ENCODE data around the gene ECHDC3.

DNA sequence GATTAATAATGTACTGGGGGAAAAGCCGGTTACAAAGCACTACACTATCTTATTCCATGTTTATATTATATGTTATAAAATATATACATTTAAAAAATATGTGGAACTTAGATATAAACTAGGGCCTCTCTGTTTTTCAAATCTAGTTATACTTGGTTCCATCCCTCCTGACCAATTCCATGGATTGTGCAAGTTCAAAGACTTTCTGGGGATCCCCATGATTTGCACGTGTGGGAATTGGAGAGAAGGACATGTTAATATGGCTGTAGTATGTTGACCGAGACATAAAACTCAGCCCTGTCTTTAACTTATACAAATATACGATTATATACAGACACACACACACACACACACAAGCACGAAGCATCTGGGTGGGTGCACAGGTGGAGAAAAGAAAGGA, 18.8 kb upstream of the ECHDC3 start:
- TF ChIP-seq SIN3A (IDR thresholded peaks at IDR 0.05; ENCODE audit: borderline replicate concordance, insufficient read depth, low read length) (no peak), TAF1 (IDR thresholded peaks at IDR 0.05; ENCODE audit: borderline replicate concordance, insufficient read depth, low read length) (no peak), POLR2AphosphoS5 (IDR thresholded peaks at IDR 0.05; ENCODE audit: low read depth, low read length) (no peak)
- TF ChIP-seq, protein P1, sequence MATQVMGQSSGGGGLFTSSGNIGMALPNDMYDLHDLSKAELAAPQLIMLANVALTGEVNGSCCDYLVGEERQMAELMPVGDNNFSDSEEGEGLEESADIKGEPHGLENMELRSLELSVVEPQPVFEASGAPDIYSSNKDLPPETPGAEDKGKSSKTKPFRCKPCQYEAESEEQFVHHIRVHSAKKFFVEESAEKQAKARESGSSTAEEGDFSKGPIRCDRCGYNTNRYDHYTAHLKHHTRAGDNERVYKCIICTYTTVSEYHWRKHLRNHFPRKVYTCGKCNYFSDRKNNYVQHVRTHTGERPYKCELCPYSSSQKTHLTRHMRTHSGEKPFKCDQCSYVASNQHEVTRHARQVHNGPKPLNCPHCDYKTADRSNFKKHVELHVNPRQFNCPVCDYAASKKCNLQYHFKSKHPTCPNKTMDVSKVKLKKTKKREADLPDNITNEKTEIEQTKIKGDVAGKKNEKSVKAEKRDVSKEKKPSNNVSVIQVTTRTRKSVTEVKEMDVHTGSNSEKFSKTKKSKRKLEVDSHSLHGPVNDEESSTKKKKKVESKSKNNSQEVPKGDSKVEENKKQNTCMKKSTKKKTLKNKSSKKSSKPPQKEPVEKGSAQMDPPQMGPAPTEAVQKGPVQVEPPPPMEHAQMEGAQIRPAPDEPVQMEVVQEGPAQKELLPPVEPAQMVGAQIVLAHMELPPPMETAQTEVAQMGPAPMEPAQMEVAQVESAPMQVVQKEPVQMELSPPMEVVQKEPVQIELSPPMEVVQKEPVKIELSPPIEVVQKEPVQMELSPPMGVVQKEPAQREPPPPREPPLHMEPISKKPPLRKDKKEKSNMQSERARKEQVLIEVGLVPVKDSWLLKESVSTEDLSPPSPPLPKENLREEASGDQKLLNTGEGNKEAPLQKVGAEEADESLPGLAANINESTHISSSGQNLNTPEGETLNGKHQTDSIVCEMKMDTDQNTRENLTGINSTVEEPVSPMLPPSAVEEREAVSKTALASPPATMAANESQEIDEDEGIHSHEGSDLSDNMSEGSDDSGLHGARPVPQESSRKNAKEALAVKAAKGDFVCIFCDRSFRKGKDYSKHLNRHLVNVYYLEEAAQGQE (IDR thresholded peaks at IDR 0.05; ENCODE audit: insufficient read depth in 1 of 2, low read depth in 2 of 2, low read length in 2 of 2) = no peak

Measured in PFSK-1 (cell line).